ENCODE results near the gene DZIP1L.
A peak's percentile ranks its signal among the peaks of the same experiment; 100 is the strongest.

DZIP1L gene

DNA sequence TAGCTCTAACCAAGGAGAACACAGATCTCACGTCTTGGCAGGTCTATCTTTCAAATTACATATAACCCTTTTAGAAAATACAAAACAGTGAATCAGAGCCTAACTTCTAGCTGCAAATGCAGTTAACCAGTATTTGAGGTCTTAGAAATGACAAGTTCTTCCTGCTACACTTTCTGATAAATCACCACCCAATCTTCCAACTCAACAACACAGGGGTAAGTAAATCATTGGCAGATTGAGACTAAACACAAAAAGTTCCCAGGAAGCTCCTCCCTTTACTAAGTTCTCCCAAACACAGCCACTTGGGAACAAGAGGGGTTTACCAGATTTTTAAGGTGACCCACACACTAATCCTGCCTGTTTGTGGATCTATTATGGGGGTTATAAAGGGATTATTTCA is 16.8 kb upstream of the DZIP1L start, which contains the start of gene A4GNT:
Gene A4GNT (minus strand): TSS at position 152 of the 400 bp plus-strand sequence. CDS start 1,134 bp downstream, outside the sequence.
- ChIA-PET POLR2A (no interaction called here), CTCF (interaction anchor here (1.5 to 4.3 kb wide), 2 partner anchors 13 to 17 kb away, joined by 3 to 21 read pairs; partner anchors contain the start of gene DZIP1L)
- H3K4me3 ChIP-seq (ENCODE audit: low read depth, low read length): no peak within 1 kb of the TSS
- TF ChIP-seq CTCF (IDR thresholded peaks at IDR 0.05; ENCODE audit: insufficient read depth, low read length, missing control alignments): no peak
- DNase-seq (ENCODE audit: low read depth, low spot score): no peak

DNA sequence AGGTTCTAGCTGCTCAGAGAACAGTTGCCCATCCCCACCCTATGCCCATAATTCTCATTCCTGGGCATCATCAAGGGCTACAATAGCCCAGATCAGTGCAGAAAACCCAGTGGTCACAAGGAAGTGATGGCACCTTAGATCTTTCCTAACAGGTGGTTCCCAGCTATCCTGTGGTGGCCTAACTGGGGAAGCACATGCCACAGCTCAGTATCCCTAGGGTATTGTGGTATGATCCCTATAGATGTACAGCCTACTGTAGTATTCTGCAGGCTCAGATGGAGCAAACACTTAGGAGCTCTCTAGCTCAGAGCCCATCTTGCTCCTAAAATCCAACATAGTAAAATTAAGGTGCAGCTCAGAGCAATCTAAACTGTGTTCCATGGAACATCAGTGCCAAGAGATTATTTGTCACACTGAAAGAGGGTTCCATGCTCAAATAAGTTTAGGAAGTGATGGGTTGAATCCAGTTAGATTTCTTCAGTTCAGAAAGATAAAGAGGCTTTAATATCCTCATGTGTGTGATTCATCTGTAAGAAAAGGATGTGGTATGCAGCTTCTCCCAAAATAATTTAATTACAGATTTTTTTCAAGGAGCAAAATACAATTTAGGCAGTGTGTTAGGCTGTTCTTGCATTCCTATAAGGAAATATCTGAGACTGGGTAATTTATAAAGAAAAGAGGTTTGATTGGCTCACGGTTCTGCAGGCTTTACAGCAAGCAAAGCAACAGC is 12.4 kb upstream of the DZIP1L start:
- no peak for TF ChIP-seq CTCF (IDR thresholded peaks at IDR 0.05; ENCODE audit: insufficient read depth, low read length, missing control alignments)
- CTCF ChIA-PET: interaction anchor here (2.1 kb wide), 1 partner anchor 9 kb away, joined by 11 read pairs; no protein-coding TSS in a partner anchor
- POLR2A ChIA-PET: no interaction called here
- H3K4me3 ChIP-seq (ENCODE audit: low read depth, low read length): no peak overlapping the region
- DNase-seq (ENCODE audit: low read depth, low spot score): no peak

DNA sequence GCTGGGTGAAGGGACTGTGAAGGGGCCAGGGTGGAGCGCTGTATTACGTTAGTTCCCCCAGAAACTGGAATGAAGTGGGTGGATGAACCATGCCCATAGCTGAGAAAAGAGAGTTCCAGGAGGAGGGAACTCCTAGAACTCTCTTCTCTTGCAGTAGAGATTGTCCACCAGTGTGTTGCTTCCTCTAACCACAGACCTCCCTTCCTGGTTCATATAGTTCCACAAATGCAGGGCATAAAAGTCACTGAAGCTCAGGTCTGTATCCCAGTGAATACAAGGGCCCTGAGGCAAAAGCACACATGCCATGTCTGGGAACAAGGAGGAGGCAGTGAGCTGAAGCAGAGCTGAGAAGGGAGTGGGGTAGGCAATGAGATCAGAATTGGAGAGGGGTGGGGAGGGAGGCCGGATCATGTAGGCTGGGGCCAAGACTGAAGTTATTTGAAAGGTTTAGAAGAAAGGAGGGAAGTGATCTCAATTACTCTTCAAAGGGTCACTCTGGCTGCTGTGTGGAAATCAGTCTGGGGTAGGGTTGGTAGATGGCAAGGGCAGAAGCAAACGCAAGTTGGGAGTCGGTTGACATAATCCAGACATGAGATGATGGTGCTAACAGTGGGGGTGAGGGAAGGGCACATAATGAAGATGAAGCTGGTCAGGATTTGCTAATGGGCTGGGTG is 10.3 kb upstream of the DZIP1L start:
- no peak overlapping the region for H3K4me3 ChIP-seq (ENCODE audit: low read depth, low read length)
- POLR2A ChIA-PET: interaction anchor here (0.6 to 0.8 kb wide), 3 partner anchors 11 to 155 kb away, joined by 3 to 4 read pairs (median 4); partner anchors contain the start of gene DZIP1L
- DNase-seq (ENCODE audit: low read depth, low spot score): peak; percentile 5
- CTCF ChIA-PET: interaction anchor here (0.7 to 2.7 kb wide), 4 partner anchors 10 to 73 kb away, joined by 4 to 20 read pairs (median 10); partner anchors contain the start of gene DZIP1L
- no peak for TF ChIP-seq CTCF (IDR thresholded peaks at IDR 0.05; ENCODE audit: insufficient read depth, low read length, missing control alignments)

- no peak for TF ChIP-seq CTCF (IDR thresholded peaks at IDR 0.05; ENCODE audit: insufficient read depth, low read length, missing control alignments)
- ChIA-PET CTCF (interaction anchor here (0.7 to 2.7 kb wide), 4 partner anchors 9 to 72 kb away, joined by 4 to 20 read pairs (median 10); partner anchors contain the start of gene DZIP1L), POLR2A (interaction anchor here (0.7 kb wide), 1 partner anchor 154 kb away, joined by 3 read pairs; no protein-coding TSS in a partner anchor)
- DNase-seq (ENCODE audit: low read depth, low spot score): peak; percentile 10
- no peak overlapping the region for H3K4me3 ChIP-seq (ENCODE audit: low read depth, low read length)
Measured at GRCh38 chr3:138124706-138125355, 9.4 kb upstream of the DZIP1L start.

DNA sequence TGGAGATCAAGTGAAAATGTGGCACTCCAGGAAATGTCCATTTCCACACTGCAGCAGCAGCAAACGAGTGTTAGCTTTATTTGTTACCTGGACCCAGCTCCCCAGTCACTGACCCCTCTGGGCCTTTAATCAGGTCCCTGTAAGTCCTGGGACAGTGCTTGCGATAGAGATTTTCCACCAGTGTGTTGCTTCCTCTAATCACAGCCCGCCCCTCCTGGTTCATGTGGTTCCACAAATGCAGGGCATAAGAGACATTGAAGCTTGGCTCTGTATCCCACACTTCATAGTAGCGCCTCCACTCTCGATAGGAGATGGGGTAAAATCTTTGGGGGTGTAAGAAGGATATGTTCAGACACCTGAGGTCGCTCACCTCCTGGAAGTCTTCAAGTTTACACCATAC is 8.8 kb upstream of the DZIP1L start:
- no peak overlapping the region for H3K4me3 ChIP-seq (ENCODE audit: low read depth, low read length)
- ChIA-PET CTCF (interaction anchor here (0.8 to 2.7 kb wide), 2 partner anchors 43 to 55 kb away, joined by 3 to 20 read pairs; no protein-coding TSS in a partner anchor), POLR2A (no interaction called here)
- no peak for DNase-seq (ENCODE audit: low read depth, low spot score)
- no peak for TF ChIP-seq CTCF (IDR thresholded peaks at IDR 0.05; ENCODE audit: insufficient read depth, low read length, missing control alignments)
